C4-2B (cell line): ENCODE results near the gene DNAH9.

ENCODE experiments used
- H3K27ac ChIP-seq: fragments of 450-650 bp; 2 replicates; pipeline ENCODE4 v1.5.1; 2017
- ZFX ChIP-seq: fragments of 450-650 bp; IDR thresholded peaks from 2 replicates; pipeline ENCODE4 v1.6.1; 2017
- TF ChIP-seq, protein P1 (sequence below): fragments of 450-650 bp; conservative IDR thresholded peaks from 2 replicates; pipeline ENCODE4 v1.5.1; 2017; ENCODE audit warnings: mild to moderate bottlenecking

The DNAH9 gene

DNA sequence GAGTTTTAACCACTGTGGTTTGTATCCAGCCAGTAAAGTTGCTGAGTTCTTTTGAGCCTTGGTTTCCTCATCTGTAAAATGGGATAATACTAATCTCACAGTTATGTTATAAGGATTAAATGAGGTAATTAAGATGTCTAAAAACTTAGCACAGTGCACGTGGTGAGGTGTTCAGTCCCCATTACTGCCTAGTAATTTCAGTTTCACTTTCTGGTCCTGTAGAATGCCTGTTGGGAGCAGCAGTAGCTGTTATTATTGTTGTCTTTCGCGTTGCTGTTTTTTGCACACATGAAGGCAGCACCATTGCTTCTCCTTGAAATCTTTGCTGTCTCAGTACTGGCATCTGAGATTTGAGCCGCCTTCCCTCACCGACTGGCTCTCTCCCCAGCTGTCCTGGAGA lies 182.4 kb downstream of the DNAH9 start:
- no peak overlapping the region for H3K27ac ChIP-seq
- no peak for TF ChIP-seq ZFX

DNA sequence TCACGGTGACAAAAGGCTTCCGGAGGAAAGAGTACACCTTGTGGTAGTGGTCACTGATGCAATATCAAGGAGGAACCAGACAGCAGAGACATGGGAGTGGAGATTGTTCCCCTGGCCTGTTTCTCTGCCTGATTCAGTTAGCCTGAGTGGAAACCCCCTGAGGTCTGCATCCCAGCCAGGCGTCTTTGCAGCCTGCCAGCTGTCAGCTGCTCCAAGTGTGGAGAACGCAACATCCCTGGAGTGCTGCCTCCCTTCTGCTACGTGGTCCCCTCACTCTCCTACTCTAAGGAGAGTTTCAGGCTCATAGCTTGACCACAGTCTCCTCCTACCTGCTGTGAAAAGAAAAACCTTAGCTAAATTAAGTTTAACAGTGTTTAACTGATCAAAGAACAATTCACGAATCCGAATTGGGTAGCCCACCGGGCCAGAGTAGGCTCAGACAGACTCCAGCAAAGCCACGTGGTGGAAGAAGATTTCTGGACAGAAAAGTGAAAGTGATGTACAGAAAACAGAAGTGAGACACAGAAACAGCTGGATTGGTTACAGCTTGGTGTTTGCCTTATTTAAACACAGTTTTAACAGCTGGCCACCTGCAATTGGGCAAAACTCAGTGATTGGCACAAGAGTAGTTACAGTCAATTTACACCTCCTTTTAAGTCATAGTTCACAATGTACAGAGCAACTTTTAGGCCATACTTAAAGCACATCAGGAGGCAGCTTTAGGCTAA lies 188.6 kb downstream of the DNAH9 start:
- H3K27ac ChIP-seq: no peak overlapping the region
- no peak for TF ChIP-seq ZFX
- TF ChIP-seq, protein P1, sequence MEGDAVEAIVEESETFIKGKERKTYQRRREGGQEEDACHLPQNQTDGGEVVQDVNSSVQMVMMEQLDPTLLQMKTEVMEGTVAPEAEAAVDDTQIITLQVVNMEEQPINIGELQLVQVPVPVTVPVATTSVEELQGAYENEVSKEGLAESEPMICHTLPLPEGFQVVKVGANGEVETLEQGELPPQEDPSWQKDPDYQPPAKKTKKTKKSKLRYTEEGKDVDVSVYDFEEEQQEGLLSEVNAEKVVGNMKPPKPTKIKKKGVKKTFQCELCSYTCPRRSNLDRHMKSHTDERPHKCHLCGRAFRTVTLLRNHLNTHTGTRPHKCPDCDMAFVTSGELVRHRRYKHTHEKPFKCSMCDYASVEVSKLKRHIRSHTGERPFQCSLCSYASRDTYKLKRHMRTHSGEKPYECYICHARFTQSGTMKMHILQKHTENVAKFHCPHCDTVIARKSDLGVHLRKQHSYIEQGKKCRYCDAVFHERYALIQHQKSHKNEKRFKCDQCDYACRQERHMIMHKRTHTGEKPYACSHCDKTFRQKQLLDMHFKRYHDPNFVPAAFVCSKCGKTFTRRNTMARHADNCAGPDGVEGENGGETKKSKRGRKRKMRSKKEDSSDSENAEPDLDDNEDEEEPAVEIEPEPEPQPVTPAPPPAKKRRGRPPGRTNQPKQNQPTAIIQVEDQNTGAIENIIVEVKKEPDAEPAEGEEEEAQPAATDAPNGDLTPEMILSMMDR: no peak

DNA sequence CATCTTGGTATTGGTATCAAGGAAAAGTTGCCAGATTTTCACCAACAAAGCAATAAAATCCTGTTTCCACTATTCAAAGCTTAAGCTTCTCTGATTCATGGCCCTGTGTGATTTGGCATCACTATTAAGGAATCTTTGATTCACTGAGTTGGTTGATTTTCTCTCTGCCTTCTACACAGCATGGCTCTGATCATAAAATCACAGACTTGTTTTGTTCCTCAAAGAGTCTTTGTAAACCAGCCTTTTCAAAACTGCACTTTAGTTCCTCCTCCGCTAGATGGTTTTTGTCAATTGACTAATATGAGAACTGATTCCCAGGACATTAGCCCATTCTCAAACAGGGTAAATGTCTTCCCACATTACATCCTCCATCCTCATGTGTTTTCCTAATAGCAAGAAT lies 197.6 kb downstream of the DNAH9 start:
- no peak for TF ChIP-seq ZFX
- TF ChIP-seq, protein P1: no peak
- H3K27ac ChIP-seq: no peak overlapping the region

DNA sequence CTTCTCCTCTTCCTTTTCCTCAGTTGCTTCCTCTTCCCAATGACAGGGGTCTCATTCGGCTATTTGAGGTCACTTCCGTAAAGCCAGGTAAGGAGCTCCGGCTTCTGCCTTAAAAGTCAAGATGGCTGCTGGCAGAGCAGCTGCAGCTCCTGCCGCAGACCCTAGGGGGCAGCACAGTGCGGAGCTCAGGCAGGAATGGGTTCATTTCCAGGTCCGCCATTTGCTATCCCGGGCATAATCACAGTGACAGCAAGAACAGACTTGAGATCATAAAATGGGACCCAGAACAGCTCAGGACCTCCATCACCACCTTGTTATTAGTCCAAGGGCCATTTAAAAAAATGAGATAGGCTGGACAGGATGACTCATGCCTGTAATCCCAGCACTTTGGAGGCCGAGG lies 199.5 kb downstream of the DNAH9 start:
- TF ChIP-seq ZFX: no peak
- TF ChIP-seq, protein P1: peak; percentile 65
- H3K27ac ChIP-seq: no peak overlapping the region

DNA sequence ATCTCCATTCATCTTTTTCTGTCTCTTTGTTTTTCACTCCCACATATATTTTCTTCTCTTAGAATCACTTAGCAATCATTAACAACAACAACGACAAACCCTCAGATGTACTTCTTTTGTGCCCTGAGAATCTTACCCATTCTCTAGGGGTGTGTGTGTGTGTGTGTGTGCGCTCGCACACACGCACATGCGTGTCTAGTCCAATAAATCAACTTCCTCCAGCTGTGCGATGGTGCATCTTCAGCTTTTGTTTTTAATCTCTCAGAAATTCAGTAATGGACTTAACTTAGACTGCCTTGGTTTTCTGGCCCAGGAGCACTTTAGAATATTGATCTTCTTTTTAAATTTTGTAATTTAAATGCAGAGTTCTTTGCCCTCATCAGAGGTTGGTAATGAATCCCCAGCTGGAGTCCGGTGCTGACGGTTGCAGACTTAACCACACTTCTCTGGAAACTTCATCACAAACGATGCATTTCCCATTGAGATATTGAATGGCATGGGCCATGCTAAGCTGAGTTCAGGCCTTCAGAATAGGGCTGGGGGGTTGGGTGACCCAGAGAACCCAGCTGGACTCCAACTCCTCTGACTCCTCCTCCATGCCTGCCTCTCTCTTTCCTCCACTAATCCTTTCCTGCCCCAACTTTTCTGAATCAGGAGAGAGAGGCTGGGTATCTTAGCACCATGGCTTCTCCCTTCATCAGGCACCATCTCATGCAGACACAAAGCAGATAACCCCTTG lies 205.1 kb downstream of the DNAH9 start:
- no peak overlapping the region for H3K27ac ChIP-seq
- no peak for TF ChIP-seq ZFX
- TF ChIP-seq, protein P1: no peak

DNA sequence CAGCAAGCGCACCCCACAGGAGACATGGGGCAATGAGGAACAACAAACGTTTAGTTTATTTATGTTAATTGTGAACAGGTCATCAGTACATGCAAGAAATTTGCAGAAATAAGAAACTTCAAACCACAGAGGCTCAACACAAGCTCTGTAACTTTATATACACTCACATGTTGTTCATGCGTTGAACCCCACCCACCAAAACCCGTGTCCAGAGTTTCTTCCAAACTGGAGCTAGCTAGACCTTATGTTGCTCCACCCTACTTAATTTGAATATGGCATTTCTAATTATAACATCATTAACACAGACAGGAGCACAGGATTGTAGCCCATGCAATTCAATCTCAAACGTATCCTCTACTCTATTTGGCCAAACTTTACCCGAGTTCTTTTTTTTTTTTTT lies 206.9 kb downstream of the DNAH9 start:
- H3K27ac ChIP-seq: no peak overlapping the region
- TF ChIP-seq, protein P1: no peak
- no peak for TF ChIP-seq ZFX

DNA sequence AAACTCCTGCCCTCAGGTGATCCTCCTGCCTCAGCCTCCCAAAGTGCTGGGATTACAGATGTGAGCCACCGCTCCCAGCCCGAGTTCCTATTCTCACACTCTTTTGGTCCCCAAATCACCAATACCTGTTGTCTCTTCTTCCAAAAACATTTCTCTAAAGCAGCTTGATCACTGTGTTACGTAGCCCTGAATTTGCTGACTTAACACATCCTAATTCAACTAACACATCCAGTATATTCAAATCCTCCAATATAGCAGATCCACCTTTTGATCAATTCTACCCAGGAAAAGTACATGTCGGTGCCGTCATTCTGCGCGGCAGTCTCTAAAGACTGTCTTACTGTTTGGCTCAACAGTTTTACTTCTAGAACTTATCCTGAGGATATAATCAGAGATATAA lies 207.7 kb downstream of the DNAH9 start:
- H3K27ac ChIP-seq: no peak overlapping the region
- no peak for TF ChIP-seq ZFX
- TF ChIP-seq, protein P1: no peak

DNA sequence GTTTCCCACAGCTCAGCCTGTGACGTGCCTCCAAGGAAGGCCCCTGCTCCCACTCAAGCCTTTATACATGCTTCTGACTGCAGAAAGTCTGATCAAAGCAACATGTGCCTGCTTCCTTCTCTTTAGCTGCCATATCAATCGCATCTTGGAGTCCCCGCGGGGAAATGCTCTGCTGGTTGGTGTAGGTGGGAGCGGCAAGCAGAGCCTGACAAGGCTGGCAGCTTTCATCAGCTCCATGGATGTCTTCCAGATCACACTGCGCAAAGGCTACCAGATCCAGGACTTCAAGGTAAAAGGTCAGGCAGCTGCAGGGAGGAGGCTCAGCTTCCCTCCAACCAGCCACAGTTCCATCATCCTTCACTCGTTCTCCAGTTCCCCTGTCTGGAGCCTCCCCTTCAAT lies 209.3 kb downstream of the DNAH9 start:
- TF ChIP-seq ZFX: no peak
- TF ChIP-seq, protein P1: no peak
- no peak overlapping the region for H3K27ac ChIP-seq
